Neural cell (in vitro differentiated cells): ENCODE measurements around the gene CYP26B1.

Experiments
- EP300 ChIP-seq: fragments of 450-650 bp; conservative IDR thresholded peaks from 2 replicates; pipeline ENCODE4 v1.6.1; 2014; ENCODE audit warnings: antibody characterized with exemption, mild to moderate bottlenecking, moderate library complexity; ENCODE audit not compliant: poor library complexity, severe bottlenecking
- MXI1 ChIP-seq: fragments of 450-650 bp; conservative IDR thresholded peaks from 2 replicates; pipeline ENCODE4 v1.6.1; 2014; ENCODE audit warnings: antibody characterized with exemption, mild to moderate bottlenecking; ENCODE audit not compliant: poor library complexity, severe bottlenecking
- POLR2AphosphoS5 ChIP-seq: IDR thresholded peaks from 2 replicates; pipeline ENCODE4 v1.6.1; 2012
- RAD21 ChIP-seq: fragments of 450-650 bp; conservative IDR thresholded peaks from 2 replicates; pipeline ENCODE4 v1.6.1; 2014; ENCODE audit warnings: antibody characterized with exemption, mild to moderate bottlenecking, moderate library complexity
- TF ChIP-seq, protein P1 (sequence below): fragments of 450-650 bp; IDR thresholded peaks from 2 replicates; pipeline ENCODE4 v1.5.1; 2014; ENCODE audit warnings: antibody characterized with exemption, mild to moderate bottlenecking, moderate library complexity; ENCODE audit not compliant: poor library complexity, severe bottlenecking

DNA sequence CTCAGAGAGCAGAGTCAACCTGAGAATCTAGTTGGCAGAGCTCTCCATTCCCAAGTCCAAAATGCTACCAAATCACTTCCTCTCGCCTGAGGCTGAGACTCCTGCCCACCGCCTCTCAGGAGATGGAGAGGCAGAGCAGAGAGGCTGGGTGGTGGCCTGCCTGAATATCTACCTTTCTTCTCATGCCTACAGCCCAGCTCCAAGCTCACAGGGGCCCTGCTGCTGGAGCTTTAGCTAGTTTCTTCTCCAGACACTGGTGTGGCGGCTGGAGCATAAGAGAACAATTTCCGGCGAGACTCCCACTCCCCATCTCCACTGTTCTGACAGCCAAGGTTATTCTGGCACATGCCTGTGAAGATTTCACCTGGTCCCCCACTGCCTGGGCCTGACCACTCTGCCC lies 8.1 kb upstream of the CYP26B1 start:
- TF ChIP-seq RAD21 (no peak), POLR2AphosphoS5 (no peak), EP300 (no peak), MXI1 (no peak)
- TF ChIP-seq, protein P1, sequence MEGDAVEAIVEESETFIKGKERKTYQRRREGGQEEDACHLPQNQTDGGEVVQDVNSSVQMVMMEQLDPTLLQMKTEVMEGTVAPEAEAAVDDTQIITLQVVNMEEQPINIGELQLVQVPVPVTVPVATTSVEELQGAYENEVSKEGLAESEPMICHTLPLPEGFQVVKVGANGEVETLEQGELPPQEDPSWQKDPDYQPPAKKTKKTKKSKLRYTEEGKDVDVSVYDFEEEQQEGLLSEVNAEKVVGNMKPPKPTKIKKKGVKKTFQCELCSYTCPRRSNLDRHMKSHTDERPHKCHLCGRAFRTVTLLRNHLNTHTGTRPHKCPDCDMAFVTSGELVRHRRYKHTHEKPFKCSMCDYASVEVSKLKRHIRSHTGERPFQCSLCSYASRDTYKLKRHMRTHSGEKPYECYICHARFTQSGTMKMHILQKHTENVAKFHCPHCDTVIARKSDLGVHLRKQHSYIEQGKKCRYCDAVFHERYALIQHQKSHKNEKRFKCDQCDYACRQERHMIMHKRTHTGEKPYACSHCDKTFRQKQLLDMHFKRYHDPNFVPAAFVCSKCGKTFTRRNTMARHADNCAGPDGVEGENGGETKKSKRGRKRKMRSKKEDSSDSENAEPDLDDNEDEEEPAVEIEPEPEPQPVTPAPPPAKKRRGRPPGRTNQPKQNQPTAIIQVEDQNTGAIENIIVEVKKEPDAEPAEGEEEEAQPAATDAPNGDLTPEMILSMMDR: no peak
